ENCODE results near the gene STUM.

DNA sequence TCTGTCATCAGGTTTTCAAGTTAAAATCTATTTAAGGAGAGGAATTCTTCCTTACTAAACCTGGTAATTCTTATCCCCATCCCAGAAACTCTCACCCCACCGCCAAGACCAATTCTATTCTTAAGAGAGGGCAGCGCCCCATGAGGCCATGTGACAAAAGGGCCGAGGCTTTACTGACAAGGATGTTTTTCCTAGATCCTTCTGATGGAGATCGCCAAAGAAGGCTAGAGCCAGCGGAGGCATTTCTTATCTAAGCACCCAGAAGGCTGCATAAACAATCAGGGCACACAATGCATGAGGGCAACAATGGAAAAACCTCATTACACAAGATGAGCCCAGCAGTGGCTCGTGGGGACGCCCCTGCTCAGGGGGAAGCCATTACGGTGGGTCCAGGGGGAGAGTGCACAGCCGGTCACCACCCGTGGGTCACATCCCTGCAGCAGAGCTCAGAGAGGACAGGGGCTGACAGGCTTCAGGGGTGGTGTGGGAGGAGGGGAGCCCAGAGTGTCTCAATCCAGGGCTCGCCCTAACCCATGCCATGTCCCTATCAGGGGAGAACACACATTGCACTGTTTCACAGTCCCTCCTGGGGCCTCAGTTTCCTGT lies 101.8 kb downstream of the STUM start:
- TF ChIP-seq, protein P1, sequence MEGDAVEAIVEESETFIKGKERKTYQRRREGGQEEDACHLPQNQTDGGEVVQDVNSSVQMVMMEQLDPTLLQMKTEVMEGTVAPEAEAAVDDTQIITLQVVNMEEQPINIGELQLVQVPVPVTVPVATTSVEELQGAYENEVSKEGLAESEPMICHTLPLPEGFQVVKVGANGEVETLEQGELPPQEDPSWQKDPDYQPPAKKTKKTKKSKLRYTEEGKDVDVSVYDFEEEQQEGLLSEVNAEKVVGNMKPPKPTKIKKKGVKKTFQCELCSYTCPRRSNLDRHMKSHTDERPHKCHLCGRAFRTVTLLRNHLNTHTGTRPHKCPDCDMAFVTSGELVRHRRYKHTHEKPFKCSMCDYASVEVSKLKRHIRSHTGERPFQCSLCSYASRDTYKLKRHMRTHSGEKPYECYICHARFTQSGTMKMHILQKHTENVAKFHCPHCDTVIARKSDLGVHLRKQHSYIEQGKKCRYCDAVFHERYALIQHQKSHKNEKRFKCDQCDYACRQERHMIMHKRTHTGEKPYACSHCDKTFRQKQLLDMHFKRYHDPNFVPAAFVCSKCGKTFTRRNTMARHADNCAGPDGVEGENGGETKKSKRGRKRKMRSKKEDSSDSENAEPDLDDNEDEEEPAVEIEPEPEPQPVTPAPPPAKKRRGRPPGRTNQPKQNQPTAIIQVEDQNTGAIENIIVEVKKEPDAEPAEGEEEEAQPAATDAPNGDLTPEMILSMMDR (IDR thresholded peaks at IDR 0.05): no peak
- TF ChIP-seq POLR2A (IDR thresholded peaks at IDR 0.05): no peak

Data from right lobe of liver (tissue), 4 donors.